Hypothalamus (tissue), 51 donors: ENCODE measurements around the gene DONSON.

Source experiments
- DNase-seq, 51 donors: peaks; one replicate each; lab custom pipeline; 2025; lab: John Stamatoyannopoulos, UW

Gene DONSON

DNA sequence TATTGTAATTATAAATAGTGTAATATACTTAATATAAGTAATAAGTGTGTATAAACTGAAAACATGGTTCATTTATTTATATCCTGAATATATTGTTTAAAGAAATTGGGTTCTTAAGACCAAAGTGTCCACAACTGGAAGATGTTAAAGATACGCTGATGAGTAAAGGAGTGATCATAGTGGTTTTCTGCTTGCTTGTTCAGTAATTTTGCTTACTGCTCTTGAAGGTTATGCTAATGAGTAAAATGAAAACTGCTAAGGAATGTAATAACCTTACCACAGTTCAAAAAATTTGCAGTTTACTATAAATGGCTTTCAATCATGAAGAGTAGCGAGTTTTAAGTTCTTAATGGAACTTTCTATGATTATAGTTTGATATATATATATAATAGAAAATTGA, 22.0 kb downstream of the DONSON start:
- no peak for DNase-seq

DNA sequence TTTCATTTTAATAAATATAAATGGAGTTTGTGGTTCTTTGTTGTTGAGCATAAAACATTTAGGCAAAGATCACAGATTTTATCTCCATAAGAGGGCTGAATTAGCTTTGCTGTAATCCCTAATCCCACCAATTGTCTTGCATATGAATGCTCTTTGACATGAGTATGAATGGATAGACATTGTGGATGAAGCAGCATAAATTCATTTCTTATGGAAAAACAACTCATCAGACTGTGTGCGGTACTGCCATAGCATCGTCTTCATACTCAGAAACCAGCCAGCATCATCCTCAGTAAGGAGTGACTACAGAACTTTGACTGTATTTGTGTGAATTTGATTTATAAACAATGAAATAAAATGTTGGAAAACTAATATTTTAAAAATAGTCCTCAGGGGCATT, 26.1 kb downstream of the DONSON start:
- no peak for DNase-seq

DNA sequence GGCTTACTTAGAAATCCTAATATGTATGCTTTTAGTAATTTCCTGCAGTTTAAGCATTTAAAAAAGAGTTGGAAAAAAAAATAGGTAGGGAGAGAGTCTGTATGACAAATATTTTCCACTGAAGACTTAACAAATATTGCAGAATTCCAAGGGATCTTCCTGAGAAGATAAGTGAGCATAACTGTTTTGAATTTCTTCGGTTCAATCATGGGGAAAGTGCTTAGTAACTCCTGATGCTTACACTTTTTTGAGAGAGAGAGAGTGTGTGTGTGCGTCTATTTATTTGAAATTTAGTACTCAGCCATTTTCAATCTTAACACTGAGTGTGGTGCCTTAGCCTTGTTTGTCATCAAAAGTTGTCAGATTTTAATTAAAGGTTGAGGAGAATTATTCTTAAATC, 27.1 kb downstream of the DONSON start:
- DNase-seq, result no peak

DNA sequence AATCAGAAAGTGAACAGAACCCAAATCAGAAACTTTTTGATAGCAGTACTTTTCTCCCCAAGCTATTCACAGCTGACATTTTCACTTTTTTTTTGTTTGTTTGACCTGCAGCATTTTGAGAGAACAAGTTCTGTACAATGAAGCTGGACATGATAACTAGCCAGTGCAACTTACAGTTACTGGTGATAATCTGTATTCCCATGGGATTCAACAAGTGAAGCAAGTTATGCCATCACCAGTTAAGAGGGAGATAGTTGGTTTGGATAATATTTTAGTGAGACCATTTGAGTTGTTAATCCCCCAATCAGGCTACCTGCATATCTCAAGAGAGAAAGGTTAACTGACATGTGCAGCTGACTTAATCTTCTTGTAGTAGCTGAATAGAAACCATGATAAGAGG, 27.5 kb downstream of the DONSON start:
- no peak for DNase-seq

DNA sequence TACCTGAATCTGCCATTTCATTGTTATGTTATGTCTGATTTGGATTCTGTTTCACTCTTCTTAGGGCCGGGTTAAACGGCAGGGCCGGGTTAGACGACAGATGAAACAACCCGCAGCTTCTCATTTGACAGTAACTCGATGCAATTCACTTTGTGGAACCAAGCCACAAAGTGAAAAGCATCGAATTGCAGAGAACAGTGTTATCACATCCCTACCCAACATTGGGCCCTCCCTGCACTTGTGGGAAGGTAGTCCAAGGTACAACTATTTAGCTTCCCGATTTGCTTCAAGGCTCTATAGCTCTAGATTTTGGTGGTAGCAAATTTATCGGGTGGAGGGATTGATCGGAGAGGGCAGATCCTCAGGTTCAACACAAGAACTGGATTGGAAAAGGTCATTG, 28.7 kb downstream of the DONSON start:
- DNase-seq, result no peak

DNA sequence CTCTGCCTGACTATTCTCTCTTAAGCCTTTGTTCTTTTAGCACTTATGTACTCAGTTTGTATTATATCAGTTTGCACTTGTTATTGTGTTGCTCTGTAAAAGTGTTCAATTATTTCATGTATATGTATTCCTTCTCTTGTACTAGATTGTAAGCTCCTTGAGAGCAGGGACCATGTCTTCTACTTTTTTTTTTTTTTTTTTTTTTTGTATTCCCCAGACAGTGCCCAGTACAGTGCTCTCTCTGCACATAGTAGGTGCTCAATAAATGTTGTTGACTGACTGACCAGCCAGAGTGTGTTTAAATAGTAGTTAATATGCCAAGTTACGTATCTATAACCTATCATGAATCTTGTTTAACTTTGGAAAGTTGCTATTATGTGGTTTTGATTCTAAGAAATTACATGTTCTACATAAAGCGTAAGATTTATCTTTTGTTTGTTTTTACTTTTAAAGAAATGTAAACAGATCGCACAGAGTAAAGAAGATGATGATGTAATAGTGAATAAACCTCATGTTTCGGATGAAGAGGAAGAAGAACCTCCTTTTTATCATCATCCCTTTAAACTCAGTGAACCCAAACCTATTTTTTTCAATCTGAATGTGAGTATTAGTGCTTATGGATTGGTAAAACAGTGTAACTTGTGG, 29.6 kb downstream of the DONSON start:
- no peak for DNase-seq

DNA sequence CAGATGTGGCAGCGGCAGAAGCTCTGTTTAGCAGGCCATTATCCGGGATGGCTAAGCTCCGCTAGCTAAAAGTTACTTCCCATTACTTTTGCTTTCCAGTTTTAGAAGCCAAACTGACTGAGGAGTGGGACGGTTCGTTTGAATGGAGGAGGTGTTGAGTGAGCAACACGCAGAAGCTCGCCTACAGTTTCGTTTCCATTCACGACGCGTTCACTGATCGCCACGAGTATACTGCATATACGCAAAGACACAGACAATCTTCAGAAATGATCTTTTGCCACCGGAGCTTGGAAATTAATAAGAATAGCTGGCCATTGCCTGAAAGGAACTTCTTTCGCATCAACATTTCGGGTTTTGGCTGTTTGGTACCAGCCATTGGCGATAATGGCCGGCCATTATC, 31.0 kb downstream of the DONSON start:
- DNase-seq, result no peak

DNA sequence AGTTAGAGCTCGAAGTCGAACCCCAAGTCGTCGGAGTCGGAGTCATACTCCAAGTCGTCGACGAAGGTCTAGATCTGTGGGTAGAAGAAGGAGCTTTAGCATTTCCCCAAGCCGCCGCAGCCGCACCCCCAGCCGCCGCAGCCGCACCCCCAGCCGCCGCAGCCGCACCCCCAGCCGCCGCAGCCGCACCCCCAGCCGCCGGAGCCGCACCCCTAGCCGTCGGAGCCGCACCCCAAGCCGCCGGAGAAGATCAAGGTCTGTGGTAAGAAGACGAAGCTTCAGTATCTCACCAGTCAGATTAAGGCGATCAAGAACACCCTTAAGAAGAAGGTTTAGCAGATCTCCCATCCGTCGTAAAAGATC, 33.5 kb downstream of the DONSON start:
- DNase-seq, result no peak

DNA sequence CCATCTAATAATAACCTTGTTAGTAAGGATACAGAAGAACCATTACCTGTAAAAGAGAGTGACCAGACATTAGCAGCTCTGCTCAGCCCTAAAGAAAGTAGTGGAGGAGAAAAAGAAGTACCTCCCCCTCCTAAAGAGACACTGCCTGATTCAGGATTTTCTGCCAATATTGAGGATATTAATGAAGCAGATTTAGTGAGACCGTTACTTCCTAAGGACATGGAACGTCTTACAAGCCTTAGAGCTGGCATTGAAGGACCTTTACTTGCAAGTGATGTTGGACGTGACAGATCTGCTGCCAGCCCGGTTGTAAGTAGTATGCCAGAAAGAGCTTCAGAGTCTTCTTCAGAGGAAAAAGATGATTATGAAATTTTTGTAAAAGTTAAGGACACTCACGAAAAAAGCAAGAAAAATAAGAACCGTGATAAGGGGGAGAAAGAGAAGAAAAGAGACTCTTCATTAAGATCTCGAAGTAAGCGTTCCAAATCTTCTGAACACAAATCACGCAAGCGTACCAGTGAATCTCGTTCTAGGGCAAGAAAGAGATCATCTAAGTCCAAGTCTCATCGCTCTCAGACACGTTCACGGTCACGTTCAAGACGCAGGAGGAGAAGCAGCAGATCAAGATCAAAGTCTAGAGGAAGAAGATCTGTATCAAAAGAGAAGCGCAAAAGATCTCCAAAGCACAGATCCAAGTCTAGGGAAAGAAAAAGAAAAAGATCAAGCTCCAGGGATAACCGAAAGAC, 34.1 kb downstream of the DONSON start:
- DNase-seq, result no peak

DNA sequence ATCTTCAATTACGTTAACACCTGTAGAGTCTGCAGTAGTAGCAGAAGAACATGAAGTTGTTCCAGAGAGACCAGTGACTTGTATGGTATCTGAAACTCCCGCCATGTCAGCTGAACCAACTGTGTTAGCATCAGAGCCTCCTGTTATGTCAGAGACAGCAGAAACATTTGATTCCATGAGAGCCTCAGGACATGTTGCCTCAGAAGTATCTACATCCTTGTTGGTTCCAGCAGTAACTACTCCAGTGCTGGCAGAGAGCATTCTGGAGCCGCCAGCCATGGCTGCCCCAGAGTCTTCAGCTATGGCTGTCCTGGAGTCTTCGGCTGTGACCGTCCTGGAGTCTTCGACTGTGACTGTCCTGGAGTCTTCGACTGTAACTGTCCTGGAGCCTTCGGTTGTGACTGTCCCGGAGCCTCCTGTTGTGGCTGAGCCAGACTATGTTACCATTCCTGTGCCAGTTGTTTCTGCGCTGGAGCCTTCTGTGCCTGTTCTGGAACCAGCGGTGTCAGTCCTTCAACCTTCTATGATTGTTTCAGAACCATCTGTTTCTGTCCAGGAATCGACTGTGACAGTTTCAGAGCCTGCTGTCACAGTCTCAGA, 35.4 kb downstream of the DONSON start:
- DNase-seq, result no peak

DNA sequence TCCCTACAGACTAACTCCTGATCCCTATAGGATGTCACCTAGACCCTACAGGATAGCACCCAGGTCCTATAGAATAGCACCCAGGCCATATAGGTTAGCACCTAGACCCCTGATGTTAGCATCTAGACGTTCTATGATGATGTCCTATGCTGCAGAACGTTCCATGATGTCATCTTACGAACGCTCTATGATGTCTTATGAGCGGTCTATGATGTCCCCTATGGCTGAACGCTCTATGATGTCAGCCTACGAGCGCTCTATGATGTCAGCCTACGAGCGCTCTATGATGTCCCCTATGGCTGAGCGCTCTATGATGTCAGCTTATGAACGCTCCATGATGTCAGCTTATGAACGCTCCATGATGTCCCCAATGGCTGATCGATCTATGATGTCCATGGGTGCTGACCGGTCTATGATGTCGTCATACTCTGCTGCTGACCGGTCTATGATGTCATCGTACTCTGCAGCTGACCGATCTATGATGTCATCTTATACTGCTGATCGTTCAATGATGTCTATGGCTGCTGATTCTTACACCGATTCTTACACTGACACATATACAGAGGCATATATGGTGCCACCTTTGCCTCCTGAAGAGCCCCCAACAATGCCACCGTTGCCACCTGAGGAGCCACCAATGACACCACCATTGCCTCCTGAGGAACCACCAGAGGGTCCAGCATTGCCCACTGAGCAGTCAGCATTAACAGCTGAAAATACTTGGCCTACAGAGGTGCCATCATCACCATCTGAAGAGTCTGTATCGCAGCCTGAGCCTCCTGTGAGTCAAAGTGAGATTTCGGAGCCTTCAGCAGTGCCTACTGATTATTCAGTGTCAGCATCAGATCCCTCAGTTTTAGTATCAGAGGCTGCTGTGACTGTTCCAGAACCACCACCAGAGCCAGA, 36.1 kb downstream of the DONSON start:
- DNase-seq, result no peak

DNA sequence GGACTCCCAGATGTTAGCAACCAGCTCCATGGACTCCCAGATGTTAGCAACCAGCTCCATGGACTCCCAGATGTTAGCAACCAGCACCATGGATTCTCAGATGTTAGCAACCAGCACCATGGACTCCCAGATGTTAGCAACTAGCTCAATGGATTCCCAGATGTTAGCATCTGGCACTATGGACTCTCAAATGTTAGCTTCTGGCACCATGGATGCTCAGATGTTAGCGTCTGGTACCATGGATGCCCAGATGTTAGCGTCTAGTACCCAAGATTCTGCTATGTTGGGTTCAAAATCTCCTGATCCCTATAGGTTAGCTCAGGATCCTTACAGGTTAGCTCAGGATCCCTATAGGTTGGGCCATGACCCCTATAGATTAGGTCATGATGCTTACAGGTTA, 36.8 kb downstream of the DONSON start:
- no peak for DNase-seq

DNA sequence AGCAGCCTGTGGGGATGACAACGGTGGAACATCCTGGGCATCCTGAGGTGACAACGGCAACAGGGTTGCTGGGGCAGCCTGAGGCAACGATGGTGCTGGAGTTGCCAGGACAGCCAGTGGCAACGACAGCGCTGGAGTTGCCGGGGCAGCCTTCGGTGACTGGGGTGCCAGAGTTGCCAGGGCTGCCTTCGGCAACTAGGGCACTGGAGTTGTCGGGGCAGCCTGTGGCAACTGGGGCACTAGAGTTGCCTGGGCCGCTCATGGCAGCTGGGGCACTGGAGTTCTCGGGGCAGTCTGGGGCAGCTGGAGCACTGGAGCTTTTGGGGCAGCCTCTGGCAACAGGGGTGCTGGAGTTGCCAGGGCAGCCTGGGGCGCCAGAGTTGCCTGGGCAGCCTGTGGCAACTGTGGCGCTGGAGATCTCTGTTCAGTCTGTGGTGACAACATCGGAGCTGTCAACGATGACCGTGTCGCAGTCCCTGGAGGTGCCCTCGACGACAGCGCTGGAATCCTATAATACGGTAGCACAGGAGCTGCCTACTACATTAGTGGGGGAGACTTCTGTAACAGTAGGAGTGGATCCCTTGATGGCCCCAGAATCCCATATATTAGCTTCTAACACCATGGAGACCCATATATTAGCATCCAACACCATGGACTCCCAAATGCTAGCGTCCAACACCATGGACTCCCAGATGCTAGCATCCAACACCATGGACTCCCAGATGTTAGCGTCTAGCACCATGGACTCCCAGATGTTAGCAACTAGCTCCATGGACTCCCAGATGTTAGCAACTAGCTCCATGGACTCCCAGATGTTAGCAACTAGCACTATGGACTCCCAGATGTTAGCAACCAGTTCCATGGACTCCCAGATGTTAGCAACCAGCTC, 37.5 kb downstream of the DONSON start:
- no peak for DNase-seq

DNA sequence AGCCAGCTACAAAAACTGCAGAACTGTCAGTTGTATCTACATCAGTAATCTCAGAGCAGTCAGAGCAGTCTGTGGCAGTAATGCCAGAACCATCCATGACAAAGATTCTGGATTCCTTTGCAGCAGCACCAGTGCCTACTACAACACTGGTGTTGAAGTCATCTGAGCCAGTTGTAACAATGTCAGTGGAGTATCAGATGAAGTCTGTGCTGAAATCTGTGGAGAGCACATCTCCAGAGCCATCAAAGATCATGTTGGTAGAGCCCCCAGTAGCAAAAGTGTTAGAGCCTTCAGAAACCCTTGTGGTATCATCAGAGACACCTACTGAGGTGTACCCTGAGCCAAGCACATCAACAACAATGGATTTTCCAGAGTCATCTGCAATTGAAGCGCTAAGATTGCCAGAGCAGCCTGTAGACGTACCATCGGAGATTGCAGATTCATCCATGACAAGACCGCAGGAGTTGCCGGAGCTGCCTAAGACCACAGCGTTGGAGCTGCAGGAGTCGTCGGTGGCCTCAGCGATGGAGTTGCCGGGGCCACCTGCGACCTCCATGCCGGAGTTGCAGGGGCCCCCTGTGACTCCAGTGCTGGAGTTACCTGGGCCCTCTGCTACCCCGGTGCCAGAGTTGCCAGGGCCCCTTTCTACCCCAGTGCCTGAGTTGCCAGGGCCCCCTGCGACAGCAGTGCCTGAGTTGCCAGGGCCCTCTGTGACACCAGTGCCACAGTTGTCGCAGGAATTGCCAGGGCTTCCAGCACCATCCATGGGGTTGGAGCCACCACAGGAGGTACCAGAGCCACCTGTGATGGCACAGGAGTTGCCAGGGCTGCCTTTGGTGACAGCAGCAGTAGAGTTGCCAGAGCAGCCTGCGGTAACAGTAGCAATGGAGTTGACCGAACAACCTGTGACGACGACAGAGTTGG, 38.4 kb downstream of the DONSON start:
- DNase-seq, result no peak

DNA sequence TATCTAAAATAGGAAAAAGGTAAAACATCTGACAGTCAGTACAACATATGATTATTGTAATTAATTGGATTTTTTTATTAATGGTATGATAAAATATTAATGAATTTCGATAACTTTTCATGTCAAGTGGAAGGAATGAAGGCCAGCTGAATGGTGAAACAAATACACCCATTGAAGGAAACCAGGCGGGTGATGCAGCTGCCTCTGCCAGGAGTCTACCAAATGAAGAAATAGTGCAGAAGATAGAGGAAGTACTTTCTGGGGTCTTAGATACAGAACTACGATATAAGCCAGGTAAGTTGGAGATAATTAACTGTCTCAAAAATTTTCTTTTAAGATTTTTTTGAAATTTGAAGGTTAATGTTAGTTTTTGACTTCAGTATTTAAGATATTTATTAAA, 42.4 kb downstream of the DONSON start:
- DNase-seq, result peak in 1 of 51 donors; percentile 1

DNA sequence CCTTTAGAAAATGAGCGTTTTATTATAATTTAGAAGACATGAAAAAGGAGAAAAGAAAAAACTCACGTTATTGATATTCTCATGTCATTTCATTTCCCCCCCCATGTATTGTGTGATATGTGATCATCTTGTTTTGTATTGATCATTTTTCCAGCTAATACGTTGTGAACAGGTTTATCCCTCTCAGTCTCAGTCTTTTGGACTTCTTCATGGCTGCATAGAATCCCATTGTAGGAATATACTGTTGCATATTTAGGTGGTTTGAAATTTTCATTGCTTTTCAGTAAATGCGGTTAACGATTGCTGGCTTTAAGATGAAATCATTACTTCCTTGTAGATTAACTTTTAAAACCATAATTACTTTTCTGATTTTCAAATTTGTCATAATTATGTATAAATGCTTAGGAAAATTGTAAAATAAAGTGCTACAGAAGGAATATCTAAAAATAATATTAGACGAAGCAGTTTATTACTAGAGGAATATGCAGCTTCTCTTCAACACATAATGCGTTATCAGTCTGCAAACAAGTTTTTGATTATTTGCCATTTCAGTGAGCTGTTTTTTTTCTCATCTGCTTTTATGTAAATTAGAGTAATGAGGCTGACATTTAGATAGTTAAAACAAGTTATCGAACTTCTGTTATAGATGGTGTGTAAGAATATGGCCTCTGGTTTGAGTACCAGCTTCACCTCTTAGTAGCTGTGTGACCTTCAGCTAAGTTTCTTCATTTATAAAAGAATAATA, 43.9 kb downstream of the DONSON start:
- DNase-seq, result no peak

DNA sequence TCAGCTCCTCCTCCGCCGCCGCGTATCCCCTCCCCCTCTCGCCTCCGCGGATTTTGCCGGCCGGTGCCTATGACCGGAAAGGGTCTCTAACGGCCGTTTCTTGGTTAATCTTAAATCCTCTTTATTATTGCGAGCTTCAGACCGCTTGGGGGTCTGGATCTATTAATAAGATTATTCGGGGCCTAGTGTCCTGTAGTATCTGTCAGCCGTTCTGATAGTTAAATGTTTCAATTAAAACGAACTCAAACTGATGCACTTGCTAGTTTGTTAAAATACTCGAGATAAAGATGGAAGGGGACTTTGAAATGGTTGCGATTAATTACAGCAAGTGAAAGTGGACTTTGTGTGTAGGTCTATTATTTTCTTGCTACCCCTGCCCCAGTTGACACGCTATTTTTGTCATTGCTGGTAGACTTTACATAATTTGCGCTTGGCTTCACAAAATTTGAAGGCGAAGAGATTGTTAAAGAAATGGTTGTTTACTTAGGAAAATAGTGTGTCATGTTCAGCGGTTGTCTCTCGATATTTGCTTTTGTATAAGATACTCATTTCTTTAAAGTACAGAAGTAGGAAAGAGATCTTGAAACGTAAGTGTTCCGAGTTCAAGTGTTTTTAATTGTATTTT, 44.9 kb downstream of the DONSON start:
- DNase-seq, result no peak
